GM12878 (cell line): Measurements from ENCODE around the gene OR6N1. TPM values are rescaled to one million over a fixed set of nuclear protein-coding genes. Genes with fewer than 3 reads are reported as not detected.

Experiments
- ATAC-seq: fragments of 200-7000 bp; cut with Tn5 transposase; 3 replicates; pipeline ENCODE4 v1.9.1; 2020; ENCODE audit warnings: mild to moderate bottlenecking, moderate library complexity
- BruUV-seq: library from RNA; stranded (reverse); fragments of 400-500 nt; replicated peaks from 2 replicates; lab custom pipeline; 2021; lab: Mats Ljungman, UMichigan
- CTCF ChIA-PET: fragments of 300-600 bp; sonication (Branson Sonifier 250); formaldehyde crosslinking; extraction: SDS; loops from one replicate; lab custom pipeline; 2021; ENCODE audit warnings: inconsistent platforms; lab: Yijun Ruan, JAX
- POLR2A ChIA-PET: fragments of 350-600 bp; formaldehyde crosslinking; extraction: SDS; loops from one replicate; lab custom pipeline; 2021; ENCODE audit warnings: inconsistent platforms; lab: Charles Lee
- RAD21 ChIA-PET: fragments of 300-600 bp; sonication (Branson Sonifier 250); formaldehyde crosslinking; loops from one replicate; lab custom pipeline; 2023; ENCODE audit warnings: antibody characterized with exemption; ENCODE audit not compliant: unreplicated experiment; lab: Charles Lee
- SMC1A ChIA-PET: fragments of 300-600 bp; sonication (Branson Sonifier 250); formaldehyde crosslinking; loops from one replicate; lab custom pipeline; 2023; ENCODE audit not compliant: unreplicated experiment, uncharacterized antibody; lab: Charles Lee
- DNase-seq: peaks from one replicate; pipeline ENCODE4 v3.0.0-alpha.2; 2011; ENCODE audit warnings: low read depth, low spot score
- FAIRE-seq: peaks from 3 replicates; lab custom pipeline; 2011; peaks lifted over from hg19 to GRCh38; lab: Jason Lieb, UNC
- H2AFZ ChIP-seq: 2 replicates; pipeline ENCODE4 v1.6.0; 2011; ENCODE audit warnings: low read depth, low read length, control low read depth; ENCODE audit not compliant: control insufficient read depth
- H3K27ac ChIP-seq: 2 replicates; pipeline ENCODE4 v1.5.1; 2011; ENCODE audit warnings: control low read depth; ENCODE audit not compliant: control insufficient read depth, insufficient read depth
- H3K27me3 ChIP-seq, 2 experiments: replicated peaks in 1 of 2; 2 replicates each; pipeline versions ENCODE4 v1.6.0 to v1.6.1; 2011; ENCODE audit warnings: low read length in 1 of 2; ENCODE audit not compliant: control insufficient read depth in 2 of 2, insufficient read depth in 2 of 2
- H3K36me3 ChIP-seq, 2 experiments: 2 replicates each; pipeline ENCODE4 v1.5.1; 2011; ENCODE audit warnings: low read length in 1 of 2; ENCODE audit not compliant: control insufficient read depth in 2 of 2, insufficient read depth in 2 of 2
- H3K4me1 ChIP-seq: 2 replicates; pipeline ENCODE4 v1.6.1; 2011; ENCODE audit warnings: mild to moderate bottlenecking, low read length, moderate library complexity, mixed read lengths; ENCODE audit not compliant: control insufficient read depth, insufficient read depth
- H3K4me2 ChIP-seq: 2 replicates; pipeline ENCODE4 v1.6.0; 2011; ENCODE audit warnings: control low read depth; ENCODE audit not compliant: control insufficient read depth, insufficient read depth
- H3K4me3 ChIP-seq: fragments of 200-600 bp; sonication (generic); 2 replicates; pipeline ENCODE4 v1.5.1; 2016
- H3K79me2 ChIP-seq: 2 replicates; pipeline ENCODE4 v1.6.0; 2011; ENCODE audit warnings: low read length; ENCODE audit not compliant: control insufficient read depth, insufficient read depth
- H3K9ac ChIP-seq: 2 replicates; pipeline ENCODE4 v1.8.0; 2011; ENCODE audit warnings: low read length, control low read depth, mixed read lengths; ENCODE audit not compliant: control insufficient read depth, insufficient read depth
- H3K9me3 ChIP-seq: replicated peaks from 3 replicates; pipeline ENCODE4 v1.5.1; 2011; ENCODE audit warnings: mild to moderate bottlenecking, low read length; ENCODE audit not compliant: control insufficient read depth, insufficient read depth
- H4K20me1 ChIP-seq: 2 replicates; pipeline ENCODE4 v1.6.0; 2011; ENCODE audit not compliant: control insufficient read depth, insufficient read depth
- ATF3 ChIP-seq: IDR thresholded peaks from 2 replicates; pipeline ENCODE4 v1.6.1; 2011; ENCODE audit warnings: low read depth, mild to moderate bottlenecking, low read length, moderate library complexity, borderline replicate concordance; ENCODE audit errors: extremely low read depth
- BACH1 ChIP-seq: fragments of 450-650 bp; IDR thresholded peaks from 2 replicates; pipeline ENCODE4 v1.6.1; 2017; ENCODE audit warnings: mild to moderate bottlenecking, borderline replicate concordance
- CTCF ChIP-seq, 3 experiments: IDR thresholded peaks in 2 of 3; conservative IDR thresholded peaks in 1 of 3; 2 replicates each; pipeline ENCODE4 v1.5.1; 2011; ENCODE audit warnings: low read depth in 3 of 3, low read length in 3 of 3, mild to moderate bottlenecking in 3 of 3, control low read depth in 2 of 3, moderate library complexity in 2 of 3, inconsistent platforms in 1 of 3, mixed read lengths in 1 of 3; ENCODE audit not compliant: control insufficient read depth in 2 of 3, insufficient read depth in 1 of 3; ENCODE audit errors: extremely low read depth in 1 of 3
- IRF4 ChIP-seq: IDR thresholded peaks from 2 replicates; pipeline ENCODE4 v1.6.1; 2011; ENCODE audit warnings: low read depth, low read length
- KLF5 ChIP-seq: fragments of 450-650 bp; IDR thresholded peaks from 2 replicates; pipeline ENCODE4 v1.6.1; 2014; ENCODE audit warnings: mild to moderate bottlenecking; ENCODE audit not compliant: partially characterized antibody
- NFYB ChIP-seq: IDR thresholded peaks from 2 replicates; pipeline ENCODE4 v1.6.1; 2011; ENCODE audit warnings: low read depth, mild to moderate bottlenecking, low read length, improper control_type of control experiment, moderate library complexity; ENCODE audit not compliant: insufficient read depth
- NR2C1 ChIP-seq: fragments of 450-650 bp; IDR thresholded peaks from 2 replicates; pipeline ENCODE4 v1.6.1; 2017; ENCODE audit warnings: antibody characterized with exemption, mild to moderate bottlenecking, moderate library complexity
- SMAD1 ChIP-seq: fragments of 450-650 bp; IDR thresholded peaks from 2 replicates; pipeline ENCODE4 v1.6.1; 2018; ENCODE audit warnings: mild to moderate bottlenecking, low read depth; ENCODE audit not compliant: partially characterized antibody
- ZBTB11 ChIP-seq: fragments of 450-650 bp; formaldehyde crosslinking; IDR thresholded peaks from 2 replicates; pipeline ENCODE4 v1.5.0; 2022; ENCODE audit warnings: mild to moderate bottlenecking, missing genetic modification characterization
- WGBS: methylation state at CpG from one replicate; pipeline ENCODE4 v1.1.6; 2016; ENCODE audit warnings: low lambda C conversion rate; ENCODE audit not compliant: insufficient replicate concordance, insufficient coverage; ENCODE audit errors: missing lambda C conversion rate; 5-methylcytosine and 5-hydroxymethylcytosine counted together
- in situ Hi-C: fragments of 300-500 bp; cut with MboI; formaldehyde crosslinking; loops from 9 replicates; pipeline ENCODE4 v1.14.3; 2018; ENCODE audit warnings: mixed read lengths
- intact Hi-C: fragments of 100-400 bp; cut with micrococcal nuclease; formaldehyde crosslinking; loops from one replicate; pipeline ENCODE4 v1.14.2; 2022; ENCODE audit not compliant: unreplicated experiment
- polyA plus RNA-seq, 11 experiments: library from polyadenylated mRNA; depleted of rRNA in 4 of 11; unstranded in 6 of 11; stranded (reverse) in 5 of 11; fragments of >200 nt; fragmentation: Nextera tagmentation in 4 of 11; fragmentation: Illumina TruSeq in 1 of 11; extraction: Ambion mirVana in 4 of 11; extraction: Trizol in 1 of 11; gene quantifications; 1 replicate in 1 of 11; 2 replicates in 10 of 11; pipeline versions ENCODE4 v1.2.1 to v1.2.3, GENCODE V29; 2011 to 2016; ENCODE audit warnings: inconsistent platforms in 2 of 11, missing spikeins in 2 of 11, low read depth in 1 of 11
- total RNA-seq, 4 experiments: library from RNA; depleted of rRNA in 3 of 4; stranded (reverse); fragments of >200 nt in 3 of 4; fragmentation: Illumina TruSeq in 1 of 4; extraction: Trizol in 1 of 4; gene quantifications; 2 replicates each; pipeline versions ENCODE4 v1.2.1 to v1.2.3, GENCODE V29; 2013 to 2021

Gene OR6N1
- total and polyA plus RNA-seq, 10 of the 15 experiments (the other 5 are each of a cell fraction or from before 2014, with no cell fraction given) = not detected

GRCh38 chr1:158818560-158818959 lies 46.6 kb upstream of the OR6N1 start:
- no peak overlapping the region for H3K27ac ChIP-seq
- no peaks in the 10 kb centered on the region for H4K20me1 ChIP-seq
- ChIA-PET SMC1A (interaction anchor here (0.7 to 3.5 kb wide), 4 partner anchors 12 to 26 kb away, joined by 3 to 31 read pairs (median 4); partner anchors contain the start of gene MNDA), RAD21 (interaction anchor here (0.9 to 2.2 kb wide), 5 partner anchors 13 to 259 kb away, joined by 3 to 18 read pairs (median 4); partner anchors contain the start of genes AIM2 and MNDA), POLR2A (interaction anchor here (1.0 kb wide), 1 partner anchor 12 kb away, joined by 4 read pairs; no protein-coding TSS in a partner anchor), CTCF (interaction anchor here (1.0 to 1.3 kb wide), 3 partner anchors 9 to 180 kb away, joined by 3 read pairs; no protein-coding TSS in a partner anchor)
- in situ Hi-C loops = no loop called here
- H3K4me3 ChIP-seq = no peak overlapping the region
- no peaks in the 10 kb centered on the region for H3K36me3 ChIP-seq
- FAIRE-seq = no peak
- H3K9ac ChIP-seq = no peak overlapping the region
- TF ChIP-seq NR2C1 (no peak), SMAD1 (no peak), BACH1 (no peak), IRF4 (no peak)
- no peak for DNase-seq
- peaks cover 7% of the 10 kb centered on the region; the same call in 1 of the 2 replicates for H3K4me1 ChIP-seq
- H3K79me2 ChIP-seq = no peaks in the 10 kb centered on the region
- H3K27me3 ChIP-seq = no peaks in the 10 kb centered on the region
- no peak for ATAC-seq
- H3K4me2 ChIP-seq = no peak overlapping the region
- WGBS = 56% methylated on average over 1 of the region's 1 CpG
- intact Hi-C loops = no loop called here
- H3K9me3 ChIP-seq = no peaks in the 10 kb centered on the region
- no TSS peak for BruUV-seq
- H2AFZ ChIP-seq = no peak overlapping the region; the same call in 1 of the 2 replicates

GRCh38 chr1:158814970-158815369 lies 43.0 kb upstream of the OR6N1 start:
- H3K9ac ChIP-seq = no peak overlapping the region
- no peaks in the 10 kb centered on the region for H3K27me3 ChIP-seq
- POLR2A ChIA-PET = no interaction called here
- H3K36me3 ChIP-seq = no peaks in the 10 kb centered on the region
- FAIRE-seq (no peak), DNase-seq (no peak), ATAC-seq (no peak)
- peaks cover 7% of the 10 kb centered on the region; the same call in 1 of the 2 replicates for H3K4me1 ChIP-seq
- BruUV-seq = no TSS peak
- H2AFZ ChIP-seq = no peak overlapping the region
- H3K79me2 ChIP-seq = no peaks in the 10 kb centered on the region
- H3K4me2 ChIP-seq = no peak overlapping the region
- in situ Hi-C loops = no loop called here
- CTCF ChIA-PET = no interaction called here
- H3K9me3 ChIP-seq = no peaks in the 10 kb centered on the region
- 0% methylated on average over 1 of the region's 1 CpG for WGBS
- RAD21 ChIA-PET = no interaction called here
- no peak overlapping the region for H3K27ac ChIP-seq
- no peaks in the 10 kb centered on the region for H4K20me1 ChIP-seq
- no peak overlapping the region for H3K4me3 ChIP-seq
- SMC1A ChIA-PET = no interaction called here
- intact Hi-C loops = no loop called here
- TF ChIP-seq NFYB = no peak
- no peak for TF ChIP-seq ZBTB11 (CRISPR knock-in tag)
- no peak for TF ChIP-seq KLF5
- TF ChIP-seq ATF3 = no peak
- TF ChIP-seq CTCF (IDR thresholded peaks at IDR 0.05 in 2 of 3, conservative IDR thresholded peaks at IDR 0.05 in 1 of 3; ENCODE audit: control insufficient read depth in 2 of 3, extremely low read depth in 1 of 3, insufficient read depth in 1 of 3, low read depth in 3 of 3, low read length in 3 of 3) = no peak
